Measurements from ENCODE around the gene CIITA. TPM values are rescaled to one million over a fixed set of nuclear protein-coding genes. Genes with fewer than 3 reads are reported as not detected.

Gene CIITA
- total RNA-seq, 1 experiment from 2014 or later, result not detected

DNA sequence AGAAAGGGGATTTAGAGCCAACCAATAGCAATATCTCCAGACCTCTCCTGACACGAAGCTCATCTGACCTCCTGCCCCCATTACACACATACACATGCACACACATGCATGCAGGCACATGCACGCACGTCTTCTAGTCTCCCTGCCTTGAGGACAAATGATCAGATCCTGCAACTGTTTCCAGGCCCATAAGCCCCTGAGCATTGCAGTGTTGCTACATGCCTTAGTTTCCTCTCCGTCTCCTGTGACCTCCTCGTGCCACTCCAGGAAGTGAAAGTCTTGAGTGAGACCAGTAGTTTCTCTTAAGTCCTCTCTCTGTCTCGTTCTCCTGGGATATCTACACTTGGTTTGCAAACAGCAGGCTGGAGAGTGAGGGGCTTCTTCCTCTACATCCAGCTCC, 8.2 kb downstream of the CIITA start:
- Histone ChIP-seq H2AK5ac (ENCODE audit: insufficient read length, low read length) (no peak overlapping the region), H3K79me1 (ENCODE audit: insufficient read depth, low read depth, low read length, poor library complexity, severe bottlenecking) (no peaks in the 10 kb centered on the region), H3K9me3 (ENCODE audit: control insufficient read depth, low read depth, low read length) (no peaks in the 10 kb centered on the region), H4K5ac (ENCODE audit: insufficient read length, low read depth, low read length) (no peak overlapping the region), H2BK15ac (ENCODE audit: low read depth, low read length) (no peak overlapping the region), H3T11ph (ENCODE audit: low read length) (no peak overlapping the region), H3K23ac (ENCODE audit: insufficient read length, low read depth, low read length) (no peak overlapping the region), H2AFZ (ENCODE audit: low read length) (no peak overlapping the region), H2BK120ac (ENCODE audit: low read depth, low read length, poor library complexity, severe bottlenecking) (no peak overlapping the region), H3K23me2 (ENCODE audit: insufficient read length, low read depth, low read length, poor library complexity, severe bottlenecking) (no peaks in the 10 kb centered on the region), H2BK5ac (ENCODE audit: insufficient read length, low read length) (no peak overlapping the region), H3K27me3 (ENCODE audit: insufficient read depth, low read length) (no peaks in the 10 kb centered on the region), H3K79me2 (ENCODE audit: insufficient read depth, low read length) (no peaks in the 10 kb centered on the region), H2BK20ac (ENCODE audit: low read depth, low read length, poor library complexity, severe bottlenecking) (no peak overlapping the region), H3K4me1 (ENCODE audit: insufficient read depth, low read length) (no peaks in the 10 kb centered on the region), H4K8ac (replicated peaks; ENCODE audit: insufficient read length, low read depth, low read length) (no peak overlapping the region), H4K20me1 (ENCODE audit: control insufficient read depth, insufficient read depth, insufficient read length) (no peaks in the 10 kb centered on the region), H4K91ac (ENCODE audit: insufficient read length, low read depth, low read length) (no peak overlapping the region), H2BK12ac (ENCODE audit: insufficient read length, low read depth, low read length) (no peak overlapping the region), H3K18ac (ENCODE audit: insufficient read length, low read depth, low read length) (no peak overlapping the region), H3K4me2 (ENCODE audit: insufficient read depth, insufficient read length, low read length) (no peak overlapping the region), H3K14ac (ENCODE audit: insufficient read depth, low read length) (no peak overlapping the region), H3K27ac (ENCODE audit: insufficient read length, low read depth, low read length) (no peak overlapping the region), H3K9ac (ENCODE audit: extremely low read depth, insufficient read length, low read length) (no peak overlapping the region), H3K56ac (ENCODE audit: insufficient read length, low read depth, low read length) (no peak overlapping the region), H3K4ac (ENCODE audit: low read depth, low read length) (no peak overlapping the region)
- H3K27me3 Mint-ChIP-seq (ENCODE audit: low read depth), result peaks cover 6% of the 10 kb centered on the region
- TF ChIP-seq CTCF (conservative IDR thresholded peaks at IDR 0.05), result no peak
- peaks cover 7 to 14% of the 10 kb centered on the region in 2 experiments for H3K4me1 Mint-ChIP-seq
- H3K9me3 Mint-ChIP-seq, result peaks cover 0 to 3% of the 10 kb centered on the region in 2 experiments; a peak in 1 of 5 replicates
- H3K4me3 Mint-ChIP-seq, result no peak overlapping the region
- no peak for DNase-seq
- no CpG with 5 or more reads among the region's 6 CpGs for WGBS (ENCODE audit: extremely low coverage, insufficient read length, low lambda C conversion rate)
- H3K27ac Mint-ChIP-seq, result no peak overlapping the region
- H3K36me3 Mint-ChIP-seq (ENCODE audit: insufficient read depth in 1 of 3, low read depth in 3 of 3), result no peaks in the 10 kb centered on the region
